ENCODE data around the gene RPS15. TPM values are rescaled to one million over a fixed set of nuclear protein-coding genes. Genes with fewer than 3 reads are reported as not detected.

Gene RPS15
- total and polyA plus RNA-seq, 2 donors: 789 to 3,095 TPM

GRCh38 chr19:1441677-1442438 is 3.7 kb downstream of the RPS15 start:
- Histone ChIP-seq H3K4me1 (ENCODE audit: control insufficient read depth in 2 of 2, insufficient read depth in 2 of 2, low read length in 2 of 2) (peaks cover 7 to 17% of the 10 kb centered on the region in 2 donors), H3K4me3 (ENCODE audit: low read length in 2 of 2) (no peak overlapping the region)
- no peak for DNase-seq (ENCODE audit: low read depth in 6 of 9, low spot score in 9 of 9)

GRCh38 chr19:1445185-1445931 is 7.2 kb downstream of the RPS15 start:
- Histone ChIP-seq H3K4me1 (ENCODE audit: control insufficient read depth in 2 of 2, insufficient read depth in 2 of 2, low read length in 2 of 2) (peaks cover 0 to 6% of the 10 kb centered on the region in 2 donors), H3K4me3 (ENCODE audit: low read length in 2 of 2) (peak overlapping the region; percentile 41 to 48), H3K27me3 (ENCODE audit: control insufficient read depth in 2 of 2, insufficient read depth in 1 of 2, low read length in 1 of 2) (peaks cover 53 to 66% of the 10 kb centered on the region in 2 donors), H3K36me3 (ENCODE audit: control insufficient read depth in 2 of 2, insufficient read depth in 2 of 2, low read length in 1 of 2) (peaks cover 17 to 20% of the 10 kb centered on the region in 2 donors), H3K9me3 (ENCODE audit: control insufficient read depth in 2 of 2, insufficient read depth in 1 of 2, low read length in 1 of 2) (peaks cover 0 to 12% of the 10 kb centered on the region in 2 donors), H3K27ac (ENCODE audit: low read depth in 1 of 2, low read length in 1 of 2) (no peak overlapping the region)
- WGBS: 4% methylated on average over 70 of the region's 70 CpGs
- DNase-seq (ENCODE audit: low read depth in 6 of 9, low spot score in 9 of 9): peak in 8 of 9 donors; percentile 32 to 80 (median 60)

More at GRCh38 chr19:1441677-1442438, 3.7 kb downstream of the RPS15 start:
- Histone ChIP-seq H3K9me3 (ENCODE audit: control insufficient read depth in 2 of 2, insufficient read depth in 1 of 2, low read length in 1 of 2) (peaks cover 0 to 5% of the 10 kb centered on the region in 2 donors), H3K27me3 (ENCODE audit: control insufficient read depth in 2 of 2, insufficient read depth in 1 of 2, low read length in 1 of 2) (peaks cover 21 to 31% of the 10 kb centered on the region in 2 donors), H3K36me3 (ENCODE audit: control insufficient read depth in 2 of 2, insufficient read depth in 2 of 2, low read length in 1 of 2) (peaks cover 27 to 30% of the 10 kb centered on the region in 2 donors), H3K27ac (ENCODE audit: low read depth in 1 of 2, low read length in 1 of 2) (no peak overlapping the region)
- 97% methylated on average over 25 of the region's 25 CpGs for WGBS

GRCh38 chr19:1445932-1446712 is 7.9 kb downstream of the RPS15 start:
- DNase-seq (ENCODE audit: low read depth in 6 of 9, low spot score in 9 of 9): no peak
- H3K36me3 ChIP-seq (ENCODE audit: control insufficient read depth in 2 of 2, insufficient read depth in 2 of 2, low read length in 1 of 2): peaks cover 9 to 12% of the 10 kb centered on the region in 2 donors
- H3K4me3 ChIP-seq (ENCODE audit: low read length in 2 of 2): peak overlapping the region in 1 of 2 donors; percentile 21
- peaks cover 0 to 19% of the 10 kb centered on the region in 2 donors for H3K9me3 ChIP-seq (ENCODE audit: control insufficient read depth in 2 of 2, insufficient read depth in 1 of 2, low read length in 1 of 2)
- no peak overlapping the region for H3K27ac ChIP-seq (ENCODE audit: low read depth in 1 of 2, low read length in 1 of 2)
- peaks cover 0 to 7% of the 10 kb centered on the region in 2 donors for H3K4me1 ChIP-seq (ENCODE audit: control insufficient read depth in 2 of 2, insufficient read depth in 2 of 2, low read length in 2 of 2)
- 5% methylated on average over 99 of the region's 99 CpGs for WGBS
- peaks cover 60 to 73% of the 10 kb centered on the region in 2 donors for H3K27me3 ChIP-seq (ENCODE audit: control insufficient read depth in 2 of 2, insufficient read depth in 1 of 2, low read length in 1 of 2)

GRCh38 chr19:1446713-1447481 is 8.7 kb downstream of the RPS15 start:
- Histone ChIP-seq H3K27me3 (ENCODE audit: control insufficient read depth in 2 of 2, insufficient read depth in 1 of 2, low read length in 1 of 2) (peaks cover 68 to 81% of the 10 kb centered on the region in 2 donors), H3K4me1 (ENCODE audit: control insufficient read depth in 2 of 2, insufficient read depth in 2 of 2, low read length in 2 of 2) (peaks cover 0 to 7% of the 10 kb centered on the region in 2 donors), H3K36me3 (ENCODE audit: control insufficient read depth in 2 of 2, insufficient read depth in 2 of 2, low read length in 1 of 2) (peaks cover 4% of the 10 kb centered on the region in 2 donors), H3K27ac (ENCODE audit: low read depth in 1 of 2, low read length in 1 of 2) (no peak overlapping the region), H3K4me3 (ENCODE audit: low read length in 2 of 2) (no peak overlapping the region), H3K9me3 (ENCODE audit: control insufficient read depth in 2 of 2, insufficient read depth in 1 of 2, low read length in 1 of 2) (peaks cover 0 to 19% of the 10 kb centered on the region in 2 donors)
- DNase-seq (ENCODE audit: low read depth in 6 of 9, low spot score in 9 of 9): peak in 2 of 9 donors; percentile 44 to 47
- WGBS: 5% methylated on average over 62 of the region's 63 CpGs

GRCh38 chr19:1447504-1447903 is 9.3 kb downstream of the RPS15 start:
- no peak overlapping the region for H3K4me3 ChIP-seq (ENCODE audit: low read length in 2 of 2)
- H3K36me3 ChIP-seq (ENCODE audit: control insufficient read depth in 2 of 2, insufficient read depth in 2 of 2, low read length in 1 of 2): no peaks in the 10 kb centered on the region
- peaks cover 0 to 19% of the 10 kb centered on the region in 2 donors for H3K9me3 ChIP-seq (ENCODE audit: control insufficient read depth in 2 of 2, insufficient read depth in 1 of 2, low read length in 1 of 2)
- H3K27me3 ChIP-seq (ENCODE audit: control insufficient read depth in 2 of 2, insufficient read depth in 1 of 2, low read length in 1 of 2): peaks cover 72 to 87% of the 10 kb centered on the region in 2 donors
- DNase-seq (ENCODE audit: low read depth in 6 of 9, low spot score in 9 of 9): no peak
- 33% methylated on average over 4 of the region's 4 CpGs for WGBS
- no peak overlapping the region for H3K27ac ChIP-seq (ENCODE audit: low read depth in 1 of 2, low read length in 1 of 2)
- H3K4me1 ChIP-seq (ENCODE audit: control insufficient read depth in 2 of 2, insufficient read depth in 2 of 2, low read length in 2 of 2): peaks cover 0 to 7% of the 10 kb centered on the region in 2 donors

- H3K36me3 ChIP-seq (ENCODE audit: control insufficient read depth in 2 of 2, insufficient read depth in 2 of 2, low read length in 1 of 2): no peaks in the 10 kb centered on the region
- H3K4me3 ChIP-seq (ENCODE audit: low read length in 2 of 2): no peak overlapping the region
- WGBS: 92% methylated on average over 9 of the region's 9 CpGs
- no peak for DNase-seq (ENCODE audit: low read depth in 6 of 9, low spot score in 9 of 9)
- H3K9me3 ChIP-seq (ENCODE audit: control insufficient read depth in 2 of 2, insufficient read depth in 1 of 2, low read length in 1 of 2): peaks cover 0 to 19% of the 10 kb centered on the region in 2 donors
- H3K4me1 ChIP-seq (ENCODE audit: control insufficient read depth in 2 of 2, insufficient read depth in 2 of 2, low read length in 2 of 2): peaks cover 0 to 7% of the 10 kb centered on the region in 2 donors
- peaks cover 74 to 92% of the 10 kb centered on the region in 2 donors for H3K27me3 ChIP-seq (ENCODE audit: control insufficient read depth in 2 of 2, insufficient read depth in 1 of 2, low read length in 1 of 2)
- no peak overlapping the region for H3K27ac ChIP-seq (ENCODE audit: low read depth in 1 of 2, low read length in 1 of 2)
These were observed 9.7 kb downstream of the RPS15 start for GRCh38 chr19:1447944-1448343.

- peaks cover 0 to 16% of the 10 kb centered on the region in 2 donors for H3K9me3 ChIP-seq (ENCODE audit: control insufficient read depth in 2 of 2, insufficient read depth in 1 of 2, low read length in 1 of 2)
- H3K4me1 ChIP-seq (ENCODE audit: control insufficient read depth in 2 of 2, insufficient read depth in 2 of 2, low read length in 2 of 2): peaks cover under 1 to 9% of the 10 kb centered on the region in 2 donors
- peak within 1 kb of the TSS in 1 of 2 donors; percentile 6 for H3K4me3 ChIP-seq (ENCODE audit: low read length in 2 of 2)
- H3K27me3 ChIP-seq (ENCODE audit: control insufficient read depth in 2 of 2, insufficient read depth in 1 of 2, low read length in 1 of 2): peaks cover 83 to 100% of the 10 kb centered on the region in 2 donors
- DNase-seq (ENCODE audit: low read depth in 6 of 9, low spot score in 9 of 9): peak in 1 of 9 donors; percentile 31
- H3K27ac ChIP-seq (ENCODE audit: low read depth in 1 of 2, low read length in 1 of 2): no peak within 1 kb of the TSS
- WGBS: 6% methylated on average over 74 of the region's 74 CpGs
- no peaks in the 10 kb centered on the region for H3K36me3 ChIP-seq (ENCODE audit: control insufficient read depth in 2 of 2, insufficient read depth in 2 of 2, low read length in 1 of 2)
These were observed 11.6 kb downstream of the RPS15 start, which contains the start of gene APC2 for GRCh38 chr19:1449467-1450442. TSS of gene APC2 (plus strand) at chr19:1450121. CDS start at chr19:1453002, 2,881 bp downstream.

All from thymus (tissue), 11 donors.